ENCODE data around the gene ZIC4.
A peak's percentile ranks its signal among the peaks of the same experiment; 100 is the strongest.

Gene ZIC4

GRCh38 chr3:147400111-147400510 is 6.2 kb downstream of the ZIC4 start:
- Histone ChIP-seq H3K9ac (ENCODE audit: low read length in 5 of 5) (no peak overlapping the region), H3K36me3 (ENCODE audit: control insufficient read depth in 5 of 5, insufficient read depth in 5 of 5, low read length in 5 of 5) (no peaks in the 10 kb centered on the region), H3K9me3 (ENCODE audit: control insufficient read depth in 5 of 5, low read length in 5 of 5) (peaks cover 0 to 6% (median 0%) of the 10 kb centered on the region in 5 donors), H3K27ac (ENCODE audit: low read depth, low read length) (no peak overlapping the region), H3K27me3 (ENCODE audit: control insufficient read depth in 5 of 5, insufficient read depth in 4 of 5, low read length in 5 of 5) (peaks cover 47 to 70% (median 62%) of the 10 kb centered on the region in 5 donors), H3K4me3 (ENCODE audit: low read depth in 1 of 5, low read length in 5 of 5) (no peak overlapping the region), H3K4me1 (ENCODE audit: control insufficient read depth in 5 of 5, insufficient read depth in 5 of 5, low read length in 5 of 5) (peaks cover 0 to 24% (median 22%) of the 10 kb centered on the region in 5 donors)

- Histone ChIP-seq H3K9me3 (ENCODE audit: control insufficient read depth in 5 of 5, low read length in 5 of 5) (peaks cover 0 to 6% (median 0%) of the 10 kb centered on the region in 5 donors), H3K4me3 (ENCODE audit: low read depth in 1 of 5, low read length in 5 of 5) (no peak overlapping the region), H3K9ac (ENCODE audit: low read length in 5 of 5) (no peak overlapping the region), H3K36me3 (ENCODE audit: control insufficient read depth in 5 of 5, insufficient read depth in 5 of 5, low read length in 5 of 5) (no peaks in the 10 kb centered on the region), H3K4me1 (ENCODE audit: control insufficient read depth in 5 of 5, insufficient read depth in 5 of 5, low read length in 5 of 5) (peaks cover 0 to 28% (median 25%) of the 10 kb centered on the region in 5 donors), H3K27ac (ENCODE audit: low read depth, low read length) (no peak overlapping the region), H3K27me3 (ENCODE audit: control insufficient read depth in 5 of 5, insufficient read depth in 4 of 5, low read length in 5 of 5) (peaks cover 36 to 71% (median 62%) of the 10 kb centered on the region in 5 donors)
Measured at GRCh38 chr3:147398813-147399534, 7.4 kb downstream of the ZIC4 start.

- peaks cover 0 to 6% (median 0%) of the 10 kb centered on the region in 5 donors for H3K9me3 ChIP-seq (ENCODE audit: control insufficient read depth in 5 of 5, low read length in 5 of 5)
- peaks cover 30 to 72% (median 63%) of the 10 kb centered on the region in 5 donors for H3K27me3 ChIP-seq (ENCODE audit: control insufficient read depth in 5 of 5, insufficient read depth in 4 of 5, low read length in 5 of 5)
- no peak overlapping the region for H3K9ac ChIP-seq (ENCODE audit: low read length in 5 of 5)
- peak overlapping the region in 2 of 5 donors; percentile 16 to 30 for H3K4me3 ChIP-seq (ENCODE audit: low read depth in 1 of 5, low read length in 5 of 5)
- peaks cover 0 to 37% (median 33%) of the 10 kb centered on the region in 5 donors for H3K4me1 ChIP-seq (ENCODE audit: control insufficient read depth in 5 of 5, insufficient read depth in 5 of 5, low read length in 5 of 5)
- no peaks in the 10 kb centered on the region for H3K36me3 ChIP-seq (ENCODE audit: control insufficient read depth in 5 of 5, insufficient read depth in 5 of 5, low read length in 5 of 5)
- H3K27ac ChIP-seq (ENCODE audit: low read depth, low read length) = no peak overlapping the region
Measured at GRCh38 chr3:147397875-147398812, 8.2 kb downstream of the ZIC4 start.

- Histone ChIP-seq H3K9me3 (ENCODE audit: control insufficient read depth in 5 of 5, low read length in 5 of 5) (peaks cover 0 to 6% (median 0%) of the 10 kb centered on the region in 5 donors), H3K27ac (ENCODE audit: low read depth, low read length) (no peak overlapping the region), H3K27me3 (ENCODE audit: control insufficient read depth in 5 of 5, insufficient read depth in 4 of 5, low read length in 5 of 5) (peaks cover 35 to 76% (median 68%) of the 10 kb centered on the region in 5 donors), H3K4me1 (ENCODE audit: control insufficient read depth in 5 of 5, insufficient read depth in 5 of 5, low read length in 5 of 5) (peaks cover 0 to 44% (median 39%) of the 10 kb centered on the region in 5 donors), H3K36me3 (ENCODE audit: control insufficient read depth in 5 of 5, insufficient read depth in 5 of 5, low read length in 5 of 5) (no peaks in the 10 kb centered on the region), H3K4me3 (ENCODE audit: low read depth in 1 of 5, low read length in 5 of 5) (no peak overlapping the region), H3K9ac (ENCODE audit: low read length in 5 of 5) (no peak overlapping the region)
Measured at GRCh38 chr3:147397155-147397874, 9.0 kb downstream of the ZIC4 start.

GRCh38 chr3:147396712-147397046 is 9.7 kb downstream of the ZIC4 start:
- Histone ChIP-seq H3K27me3 (ENCODE audit: control insufficient read depth in 5 of 5, insufficient read depth in 4 of 5, low read length in 5 of 5) (peaks cover 38 to 80% (median 70%) of the 10 kb centered on the region in 5 donors), H3K9ac (ENCODE audit: low read length in 5 of 5) (no peak overlapping the region), H3K36me3 (ENCODE audit: control insufficient read depth in 5 of 5, insufficient read depth in 5 of 5, low read length in 5 of 5) (no peaks in the 10 kb centered on the region), H3K4me3 (ENCODE audit: low read depth in 1 of 5, low read length in 5 of 5) (no peak overlapping the region), H3K9me3 (ENCODE audit: control insufficient read depth in 5 of 5, low read length in 5 of 5) (peaks cover 0 to 6% (median 0%) of the 10 kb centered on the region in 5 donors), H3K4me1 (ENCODE audit: control insufficient read depth in 5 of 5, insufficient read depth in 5 of 5, low read length in 5 of 5) (peaks cover 0 to 51% (median 45%) of the 10 kb centered on the region in 5 donors), H3K27ac (ENCODE audit: low read depth, low read length) (no peak overlapping the region)

- Histone ChIP-seq H3K4me1 (ENCODE audit: control insufficient read depth in 5 of 5, insufficient read depth in 5 of 5, low read length in 5 of 5) (peaks cover 0 to 53% (median 45%) of the 10 kb centered on the region in 5 donors), H3K27me3 (ENCODE audit: control insufficient read depth in 5 of 5, insufficient read depth in 4 of 5, low read length in 5 of 5) (peaks cover 38 to 81% (median 73%) of the 10 kb centered on the region in 5 donors), H3K9me3 (ENCODE audit: control insufficient read depth in 5 of 5, low read length in 5 of 5) (peaks cover 0 to 6% (median 0%) of the 10 kb centered on the region in 5 donors), H3K9ac (ENCODE audit: low read length in 5 of 5) (no peak overlapping the region), H3K4me3 (ENCODE audit: low read depth in 1 of 5, low read length in 5 of 5) (no peak overlapping the region), H3K36me3 (ENCODE audit: control insufficient read depth in 5 of 5, insufficient read depth in 5 of 5, low read length in 5 of 5) (no peaks in the 10 kb centered on the region), H3K27ac (ENCODE audit: low read depth, low read length) (no peak overlapping the region)
Measured at GRCh38 chr3:147395899-147396711, 10.2 kb downstream of the ZIC4 start.

- Histone ChIP-seq H3K27me3 (ENCODE audit: control insufficient read depth in 5 of 5, insufficient read depth in 4 of 5, low read length in 5 of 5) (peaks cover 47 to 87% (median 77%) of the 10 kb centered on the region in 5 donors), H3K36me3 (ENCODE audit: control insufficient read depth in 5 of 5, insufficient read depth in 5 of 5, low read length in 5 of 5) (no peaks in the 10 kb centered on the region), H3K4me3 (ENCODE audit: low read depth in 1 of 5, low read length in 5 of 5) (no peak overlapping the region), H3K9ac (ENCODE audit: low read length in 5 of 5) (no peak overlapping the region), H3K9me3 (ENCODE audit: control insufficient read depth in 5 of 5, low read length in 5 of 5) (peaks cover 0 to 9% (median 0%) of the 10 kb centered on the region in 5 donors), H3K4me1 (ENCODE audit: control insufficient read depth in 5 of 5, insufficient read depth in 5 of 5, low read length in 5 of 5) (peaks cover 0 to 57% (median 47%) of the 10 kb centered on the region in 5 donors), H3K27ac (ENCODE audit: low read depth, low read length) (no peak overlapping the region)
Measured at GRCh38 chr3:147394884-147395225, 11.5 kb downstream of the ZIC4 start.

GRCh38 chr3:147393943-147394883 is 12.1 kb downstream of the ZIC4 start:
- no peak overlapping the region for H3K9ac ChIP-seq (ENCODE audit: low read length in 5 of 5)
- peaks cover 0 to 9% (median 0%) of the 10 kb centered on the region in 5 donors for H3K9me3 ChIP-seq (ENCODE audit: control insufficient read depth in 5 of 5, low read length in 5 of 5)
- peak overlapping the region; percentile 25 to 70 (median 61) for H3K4me3 ChIP-seq (ENCODE audit: low read depth in 1 of 5, low read length in 5 of 5)
- H3K27me3 ChIP-seq (ENCODE audit: control insufficient read depth in 5 of 5, insufficient read depth in 4 of 5, low read length in 5 of 5) = peaks cover 52 to 93% (median 81%) of the 10 kb centered on the region in 5 donors
- no peaks in the 10 kb centered on the region for H3K36me3 ChIP-seq (ENCODE audit: control insufficient read depth in 5 of 5, insufficient read depth in 5 of 5, low read length in 5 of 5)
- no peak overlapping the region for H3K27ac ChIP-seq (ENCODE audit: low read depth, low read length)
- H3K4me1 ChIP-seq (ENCODE audit: control insufficient read depth in 5 of 5, insufficient read depth in 5 of 5, low read length in 5 of 5) = peaks cover 0 to 57% (median 47%) of the 10 kb centered on the region in 5 donors
